GM19328 (cell line): ENCODE measurements around the gene ZNF446.
"Not testable (repeated sequence)": the region's sequence is repeated elsewhere in the genome, so short reads cannot be mapped to it uniquely, and the experiment has no call there.

Source experiments
- ATAC-seq: cut with Tn5 transposase; IDR thresholded peaks from one replicate; pipeline ENCODE4 v1.9.1; 2021; ENCODE audit warnings: mild to moderate bottlenecking, moderate library complexity; ENCODE audit not compliant: unreplicated experiment

ZNF446 gene

DNA sequence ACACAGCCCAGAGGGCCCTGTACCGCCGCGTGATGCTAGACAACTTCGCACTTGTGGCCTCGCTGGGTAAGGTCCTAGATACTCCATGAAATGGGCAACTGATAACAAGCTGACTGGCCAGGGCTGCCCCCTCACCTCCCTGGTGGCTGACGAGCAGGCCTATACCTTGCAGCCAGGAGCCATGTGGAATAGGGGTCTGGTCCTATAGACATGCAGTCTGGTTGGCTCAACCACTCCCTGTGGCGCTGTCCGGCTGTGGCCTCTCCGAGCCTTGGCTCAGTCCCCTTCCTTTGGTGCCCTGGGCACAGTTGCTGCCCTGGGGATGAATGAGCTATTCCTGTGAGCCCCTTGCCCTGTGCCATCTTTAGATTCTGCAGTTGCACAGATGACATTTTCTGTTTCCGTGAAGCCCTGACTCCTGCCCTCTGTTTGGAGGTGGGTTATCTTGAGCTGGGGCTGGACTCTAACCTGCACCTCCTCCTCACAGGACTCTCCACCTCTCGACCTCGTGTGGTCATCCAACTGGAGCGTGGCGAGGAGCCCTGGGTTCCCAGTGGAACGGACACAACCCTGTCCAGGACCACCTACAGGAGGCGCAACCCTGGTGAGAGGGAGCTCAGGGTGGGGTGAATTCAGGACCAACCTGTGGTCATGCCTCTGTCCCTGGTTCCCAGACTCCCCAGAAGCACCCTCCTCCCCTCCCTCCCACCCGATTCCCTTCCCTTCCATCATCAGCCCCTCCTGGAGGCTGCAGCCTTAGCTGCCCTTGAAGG, 6.7 kb upstream of the ZNF446 start:
- ATAC-seq: no peak

DNA sequence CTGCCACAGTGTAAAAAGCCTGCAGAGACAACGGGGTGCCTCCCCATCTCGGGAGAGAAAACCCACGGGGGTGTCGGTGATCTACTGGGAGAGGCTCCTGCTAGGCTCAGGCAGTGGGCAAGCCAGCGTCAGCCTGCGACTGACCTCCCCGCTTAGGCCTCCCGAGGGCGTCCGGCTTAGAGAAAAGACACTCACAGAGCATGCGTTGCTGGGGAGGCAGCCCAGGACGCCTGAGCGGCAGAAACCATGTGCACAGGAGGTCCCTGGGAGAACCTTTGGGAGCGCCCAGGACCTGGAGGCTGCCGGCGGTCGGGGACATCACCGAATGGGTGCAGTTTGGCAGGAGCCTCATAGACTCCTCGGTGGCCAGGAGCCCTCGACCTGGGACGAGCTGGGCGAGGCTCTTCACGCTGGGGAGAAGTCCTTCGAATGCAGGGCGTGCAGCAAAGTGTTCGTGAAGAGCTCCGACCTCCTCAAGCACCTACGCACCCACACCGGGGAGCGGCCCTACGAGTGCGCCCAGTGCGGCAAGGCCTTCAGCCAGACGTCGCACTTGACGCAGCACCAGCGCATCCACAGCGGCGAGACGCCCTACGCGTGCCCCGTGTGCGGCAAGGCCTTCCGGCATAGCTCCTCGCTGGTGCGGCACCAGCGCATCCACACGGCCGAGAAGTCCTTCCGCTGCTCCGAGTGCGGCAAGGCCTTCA, 5.2 kb upstream of the ZNF446 start:
- not testable (repeated sequence) for ATAC-seq

DNA sequence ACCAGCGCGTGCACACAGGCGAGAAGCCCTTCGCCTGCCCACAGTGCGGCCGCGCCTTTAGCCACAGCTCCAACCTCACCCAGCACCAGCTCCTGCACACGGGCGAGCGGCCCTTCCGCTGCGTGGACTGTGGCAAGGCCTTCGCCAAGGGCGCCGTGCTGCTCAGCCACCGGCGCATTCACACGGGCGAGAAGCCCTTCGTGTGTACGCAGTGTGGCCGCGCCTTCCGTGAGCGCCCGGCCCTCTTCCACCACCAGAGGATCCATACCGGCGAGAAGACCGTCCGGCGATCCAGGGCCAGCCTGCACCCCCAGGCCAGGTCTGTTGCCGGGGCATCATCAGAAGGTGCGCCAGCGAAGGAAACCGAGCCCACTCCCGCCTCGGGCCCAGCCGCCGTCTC, 4.4 kb upstream of the ZNF446 start:
- ATAC-seq: no peak

DNA sequence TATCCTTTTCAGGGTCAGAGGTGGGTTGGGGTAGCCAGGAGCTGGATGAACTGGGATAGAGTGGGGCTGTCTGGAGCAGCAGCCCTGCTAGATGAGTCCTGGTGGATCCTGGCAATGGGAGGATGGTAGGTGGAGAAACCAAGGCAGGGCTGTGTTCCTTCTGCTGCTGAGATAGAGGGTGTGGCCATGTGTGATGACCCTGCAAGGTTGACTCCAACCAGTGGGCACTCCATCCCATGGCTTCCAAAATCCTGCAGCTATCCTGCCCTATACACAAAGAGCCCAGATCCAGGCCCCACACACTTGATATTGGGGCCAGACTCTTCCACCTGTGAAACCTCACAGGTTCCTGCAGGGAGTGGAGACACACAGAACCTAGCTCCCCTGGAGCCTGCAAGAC, 2.4 kb upstream of the ZNF446 start:
- ATAC-seq: no peak

DNA sequence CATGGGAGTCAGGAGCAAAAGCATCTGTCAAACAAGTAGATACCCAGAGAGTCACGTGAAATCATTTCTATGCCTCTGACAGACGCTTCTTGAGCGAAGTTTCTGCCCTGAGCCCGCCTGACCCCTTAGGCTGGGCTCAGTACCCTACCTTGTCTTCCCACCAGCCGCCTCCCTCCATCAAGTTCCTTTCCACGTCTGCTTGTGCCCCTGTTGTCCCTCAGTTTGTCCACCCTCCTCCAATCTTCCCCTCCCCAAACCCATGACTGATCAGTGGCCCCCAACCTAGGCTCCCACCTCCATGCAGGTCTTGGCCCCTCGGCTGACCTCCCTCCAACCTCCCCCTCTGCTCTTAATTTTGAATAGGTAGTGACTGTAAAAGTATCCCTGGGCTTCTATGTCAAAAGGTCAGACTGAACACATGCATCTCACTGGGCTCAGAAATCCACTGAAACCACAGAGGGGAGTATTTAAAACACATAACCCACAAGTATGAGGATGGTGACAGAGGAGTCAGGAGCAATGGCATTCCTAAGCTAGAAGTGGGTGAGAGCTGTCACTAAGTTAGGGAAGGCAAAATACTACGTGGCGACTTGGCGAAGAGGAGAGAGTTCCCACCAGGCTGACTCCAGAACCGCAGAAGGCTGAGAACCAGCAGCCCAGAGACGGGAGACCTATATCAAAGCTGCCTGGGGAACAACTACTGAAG, 1.7 kb upstream of the ZNF446 start:
- ATAC-seq: no peak

DNA sequence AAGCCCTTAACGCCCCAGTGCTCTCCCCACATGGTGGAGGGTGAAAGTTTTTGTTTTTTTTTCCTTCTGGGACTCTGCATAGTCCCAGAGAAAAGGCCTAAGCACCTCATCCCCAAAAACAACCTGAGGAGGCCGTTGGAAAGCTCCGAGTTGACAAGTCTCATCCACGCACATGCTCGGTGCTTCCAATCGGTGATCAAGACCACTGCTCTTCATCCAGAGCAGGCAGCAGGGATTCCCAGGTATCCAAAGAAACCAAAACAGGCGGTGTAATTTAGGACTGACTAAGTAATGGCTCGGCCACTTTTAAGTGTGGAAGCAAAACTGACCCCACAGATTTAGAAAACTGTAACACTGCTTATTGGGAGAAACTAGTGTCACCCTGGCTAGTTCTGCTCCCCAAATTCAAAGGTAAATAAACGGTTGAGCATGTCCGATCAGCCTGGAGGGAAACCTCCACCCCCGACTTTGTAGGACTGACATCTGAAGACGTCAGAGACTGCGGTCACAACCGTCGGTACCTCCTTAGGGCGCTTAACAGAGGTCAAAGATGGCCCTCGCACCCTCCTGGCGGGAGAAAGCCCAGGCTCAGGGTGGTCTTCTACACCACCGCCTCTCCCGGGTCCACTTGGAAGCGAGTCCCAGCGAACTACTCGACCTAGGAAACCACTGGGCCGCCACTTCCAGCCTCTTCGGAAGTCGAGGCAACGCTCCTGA, 997 bp upstream of the ZNF446 start:
- no peak for ATAC-seq

DNA sequence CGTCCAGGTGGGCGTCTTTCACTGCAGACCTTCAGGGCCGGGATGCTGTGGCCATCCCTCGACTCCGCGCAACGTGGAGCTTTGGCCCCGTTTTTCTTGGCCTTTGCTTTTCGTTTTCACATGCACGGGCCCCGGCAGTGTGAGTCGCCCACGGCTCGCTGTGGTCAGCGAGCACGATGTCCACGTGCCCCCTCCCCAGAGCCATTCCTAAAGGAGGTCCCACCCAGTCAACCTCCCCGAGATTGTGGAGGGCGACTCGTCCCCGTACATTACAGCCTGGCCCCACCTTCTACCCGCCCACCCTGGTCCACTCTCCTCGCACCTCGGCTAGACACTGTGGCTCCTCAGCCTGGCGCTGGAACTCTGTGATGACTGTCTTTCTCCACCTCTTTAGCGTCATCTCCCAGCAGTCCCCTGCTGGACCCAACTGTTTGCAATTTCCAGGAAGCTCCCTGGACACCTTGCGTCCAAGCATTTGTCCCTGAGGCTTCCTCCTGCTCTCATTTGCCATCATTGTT, 405 bp downstream of the ZNF446 start:
- ATAC-seq: no peak

DNA sequence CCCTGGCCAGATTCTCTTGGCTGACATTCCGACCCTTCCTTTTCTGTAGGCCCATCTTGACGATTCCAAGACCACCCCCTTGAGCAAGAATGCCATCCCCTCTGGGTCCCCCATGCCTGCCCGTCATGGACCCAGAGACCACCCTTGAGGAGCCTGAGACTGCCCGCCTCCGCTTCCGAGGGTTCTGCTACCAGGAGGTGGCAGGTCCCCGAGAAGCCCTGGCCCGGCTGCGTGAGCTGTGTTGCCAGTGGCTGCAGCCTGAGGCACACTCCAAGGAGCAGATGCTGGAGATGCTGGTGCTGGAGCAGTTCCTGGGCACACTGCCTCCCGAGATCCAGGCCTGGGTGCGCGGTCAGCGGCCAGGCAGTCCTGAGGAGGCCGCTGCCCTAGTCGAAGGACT, 978 bp downstream of the ZNF446 start:
- ATAC-seq: no peak

DNA sequence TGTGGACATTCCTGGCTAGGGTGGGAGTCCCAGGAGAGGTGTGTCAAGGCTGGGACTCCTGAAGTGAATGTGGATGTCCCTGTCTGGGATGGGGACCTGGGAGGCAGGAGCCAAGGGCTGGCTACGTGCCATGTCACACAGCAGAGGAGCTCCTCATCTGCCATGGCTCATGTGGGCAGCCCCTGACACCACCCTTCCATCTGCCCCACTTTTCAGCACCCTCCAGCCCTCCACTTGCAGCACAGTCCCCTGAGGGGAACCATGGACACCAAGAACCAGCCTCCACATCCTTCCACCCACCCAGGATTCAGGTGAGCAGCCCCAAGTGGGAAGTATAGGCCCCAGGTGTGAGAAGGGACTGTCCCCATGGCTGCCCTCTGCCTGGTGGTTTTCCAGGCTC, 1.7 kb downstream of the ZNF446 start:
- ATAC-seq: no peak

DNA sequence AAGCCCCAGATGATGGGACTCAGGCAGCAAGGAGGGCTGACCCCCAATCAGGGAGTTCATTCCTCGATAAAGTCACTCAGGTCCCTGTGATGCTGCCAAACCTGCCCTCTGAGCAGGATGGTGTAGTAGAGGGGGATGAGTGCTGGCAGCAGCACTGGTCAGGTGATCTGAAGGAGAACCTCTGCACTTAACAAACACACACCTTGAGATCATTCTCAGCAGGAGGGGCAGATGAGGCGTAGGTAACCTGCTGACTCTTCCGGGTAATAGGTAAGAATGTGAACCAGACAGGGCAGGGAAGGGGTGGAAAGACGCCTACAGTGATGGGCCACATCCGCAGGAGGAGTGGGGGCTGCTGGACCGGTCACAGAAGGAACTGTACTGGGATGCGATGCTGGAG, 3.2 kb downstream of the ZNF446 start:
- no peak for ATAC-seq

DNA sequence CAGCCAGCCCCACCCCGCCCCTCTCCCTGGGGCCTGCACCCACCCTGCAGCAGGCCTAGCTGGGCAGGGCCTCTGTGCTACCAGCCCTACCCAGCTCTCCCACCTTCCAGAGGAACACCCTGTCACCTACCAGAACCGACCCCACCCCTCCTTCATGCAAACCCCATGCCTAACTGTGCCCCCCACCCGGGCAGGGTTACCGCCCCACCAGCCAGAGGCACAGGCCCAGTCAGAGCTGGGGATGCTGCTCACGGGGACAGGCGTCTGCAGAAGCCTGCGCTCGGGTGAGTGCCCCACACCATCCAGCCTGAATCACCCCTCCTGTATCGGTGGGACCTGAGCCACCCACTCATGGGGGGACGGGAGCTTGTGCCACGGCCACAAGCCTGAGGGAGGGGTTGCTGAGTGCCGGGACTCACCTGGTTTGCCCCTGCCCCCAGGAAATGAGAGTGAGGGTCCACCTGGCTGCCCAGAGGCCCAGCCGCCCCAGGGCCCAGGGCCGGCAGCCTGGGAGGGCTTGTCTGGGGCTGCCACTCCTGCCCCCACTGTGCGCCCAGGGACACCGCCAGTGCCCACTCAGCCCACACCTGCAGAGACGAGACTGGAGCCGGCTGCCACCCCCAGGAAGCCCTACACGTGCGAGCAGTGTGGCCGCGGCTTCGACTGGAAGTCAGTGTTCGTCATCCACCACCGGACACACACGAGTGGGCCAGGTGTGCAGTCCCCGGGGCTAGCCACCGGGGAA, 3.8 kb downstream of the ZNF446 start:
- ATAC-seq: no peak

DNA sequence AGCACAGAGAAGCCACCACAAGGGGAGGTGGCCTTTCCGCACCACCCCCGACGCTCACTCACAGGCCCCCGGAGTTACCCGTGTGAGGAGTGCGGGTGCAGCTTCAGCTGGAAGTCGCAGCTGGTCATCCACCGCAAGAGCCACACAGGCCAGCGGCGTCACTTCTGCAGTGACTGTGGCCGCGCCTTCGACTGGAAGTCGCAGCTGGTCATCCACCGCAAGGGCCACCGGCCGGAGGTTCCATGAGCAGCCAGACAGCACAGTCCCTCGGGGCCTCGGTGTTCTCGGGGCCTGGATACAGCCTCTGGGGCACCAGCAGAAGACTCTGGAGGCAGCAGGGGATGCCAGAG, 4.3 kb downstream of the ZNF446 start:
- no peak for ATAC-seq

DNA sequence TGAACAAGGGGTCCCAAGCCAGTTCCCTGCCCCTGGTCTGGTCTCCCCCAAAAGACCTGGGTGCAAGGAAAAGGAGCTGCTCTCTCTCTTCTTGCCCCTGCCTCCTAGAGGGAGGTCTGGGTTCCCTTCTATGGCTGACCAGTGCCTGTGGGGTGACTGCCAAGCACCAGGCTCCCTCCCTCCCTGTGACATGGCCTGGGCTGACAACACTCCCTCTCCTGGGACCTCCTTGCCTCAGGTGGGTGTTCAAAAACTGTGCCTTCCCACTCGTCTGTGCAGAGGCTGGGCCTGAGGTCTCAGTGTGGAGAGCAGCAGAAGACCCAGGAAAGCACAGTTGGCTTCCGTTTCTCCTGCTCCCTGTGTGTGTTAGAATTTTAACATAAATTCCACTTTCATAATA, 4.7 kb downstream of the ZNF446 start:
- no peak for ATAC-seq

DNA sequence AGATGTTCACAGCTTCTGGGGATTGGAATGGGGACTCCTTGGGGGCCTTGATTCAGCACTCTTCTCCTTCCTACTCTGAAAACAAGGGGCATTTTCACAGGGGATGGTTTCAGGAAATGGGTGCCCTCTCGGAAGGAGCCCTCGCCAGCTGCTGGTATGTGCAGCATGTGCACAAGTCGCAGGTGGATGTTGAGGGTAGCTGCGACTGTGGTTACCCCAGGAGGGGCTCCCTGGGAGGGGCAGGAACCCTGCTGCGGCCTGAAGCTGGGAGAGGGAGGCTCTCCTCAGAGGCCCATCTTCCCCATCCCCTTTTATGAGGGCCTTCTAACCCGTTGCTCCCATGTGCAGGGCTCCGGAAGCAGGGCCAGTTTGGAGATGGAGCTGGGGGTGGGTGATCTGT, 6.2 kb downstream of the ZNF446 start:
- ATAC-seq: no peak

DNA sequence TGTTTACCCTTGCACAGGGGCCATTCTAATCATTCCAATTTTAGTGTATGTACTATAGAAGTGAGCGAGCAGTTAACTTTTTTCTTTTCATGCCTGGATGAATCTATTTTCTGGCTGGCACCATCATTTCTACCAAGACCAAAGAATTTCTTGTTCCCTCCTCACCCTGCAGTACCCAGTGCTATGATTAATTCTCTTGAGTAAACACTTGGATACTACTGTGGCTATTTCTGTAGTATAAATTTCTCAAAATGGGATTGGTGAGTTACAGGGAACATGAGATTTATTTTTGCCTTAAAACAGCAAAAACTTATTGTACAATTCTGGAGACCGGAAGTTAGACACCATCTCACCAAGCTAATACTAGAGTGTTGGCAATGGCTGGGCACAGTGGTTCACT, 7.6 kb downstream of the ZNF446 start:
- no peak for ATAC-seq

DNA sequence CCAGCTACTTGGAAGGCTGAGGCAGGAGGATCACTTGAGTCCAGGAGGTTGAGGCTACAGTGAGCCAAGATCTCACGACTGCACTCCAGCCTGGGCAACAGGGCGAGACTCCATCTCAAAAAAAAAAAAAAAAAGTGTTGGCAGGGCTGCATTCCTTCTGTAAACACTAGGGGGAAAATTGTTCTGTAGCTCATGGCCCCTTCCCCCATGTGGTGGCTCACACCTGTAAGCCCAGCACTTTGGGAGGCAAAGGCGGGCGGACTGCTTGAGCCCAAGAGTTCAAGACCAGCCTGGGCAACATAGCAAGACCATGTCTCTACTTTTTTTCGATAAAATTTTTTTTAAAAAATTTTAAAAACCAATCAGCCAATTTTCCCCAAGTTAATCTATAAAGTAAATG, 8.2 kb downstream of the ZNF446 start:
- ATAC-seq: not testable (repeated sequence)

DNA sequence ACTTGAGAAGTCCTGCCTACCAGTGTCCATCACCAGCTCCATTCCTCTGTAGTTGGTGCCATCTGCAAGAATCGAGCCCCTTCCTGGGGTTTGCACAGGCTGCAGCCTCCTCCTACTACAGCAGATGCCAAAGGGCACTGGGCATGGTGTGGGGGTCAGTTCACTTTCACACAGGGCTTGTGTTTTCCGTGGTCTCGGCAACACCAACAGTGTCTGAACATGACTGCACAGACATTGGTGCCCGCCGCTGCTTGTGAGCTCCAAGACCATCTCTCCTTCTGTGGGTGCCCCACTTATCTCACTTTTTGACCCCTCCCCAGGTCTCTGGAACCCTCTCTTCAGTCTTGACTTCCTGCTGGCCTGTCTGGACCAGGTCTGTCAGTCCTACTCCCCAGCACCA, 15.2 kb downstream of the ZNF446 start:
- ATAC-seq: no peak

DNA sequence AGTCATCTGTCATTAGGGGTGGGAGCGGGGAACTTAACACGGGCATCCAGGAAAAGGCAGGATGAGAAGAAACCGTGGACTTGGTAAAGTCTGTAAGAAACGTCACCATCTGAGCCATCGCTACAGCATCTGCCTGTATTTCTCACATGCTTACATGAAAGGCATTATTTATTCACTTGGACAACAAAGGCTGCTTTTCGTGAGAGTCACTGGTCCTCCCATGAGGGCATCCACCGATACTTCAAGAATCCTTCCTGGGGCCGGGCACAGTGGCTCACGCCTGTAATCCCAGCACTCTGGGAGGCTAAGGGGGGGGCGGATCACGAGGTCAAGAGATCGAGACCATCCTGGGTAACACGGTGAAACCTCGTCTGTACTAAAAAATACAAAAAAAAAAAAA, 16.1 kb downstream of the ZNF446 start:
- ATAC-seq: no peak

DNA sequence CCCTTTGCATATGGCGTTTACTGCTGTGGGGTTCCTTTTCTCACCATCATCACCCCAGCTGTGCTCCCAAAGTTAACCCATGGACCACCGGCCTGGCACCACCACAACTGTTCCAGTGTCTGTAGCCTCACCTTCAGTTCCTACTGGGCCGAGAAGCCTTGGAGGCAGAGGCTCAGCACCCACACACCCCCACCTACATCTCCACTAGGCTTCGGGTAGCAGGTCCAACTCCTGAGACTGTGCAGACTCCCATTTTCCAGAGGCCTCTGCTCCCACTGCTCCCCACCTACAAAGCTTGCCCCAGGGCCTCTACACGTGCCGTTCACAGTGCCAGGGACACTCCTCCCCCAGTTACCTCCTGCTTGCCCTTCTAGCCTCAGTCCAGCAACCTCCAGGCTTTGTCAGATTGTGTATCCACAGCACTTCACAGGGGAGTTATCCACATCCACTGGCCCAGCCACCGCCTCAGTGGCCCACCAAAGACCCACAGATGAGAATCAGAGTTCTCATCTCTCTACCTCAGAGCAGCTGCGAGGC, 21.6 kb downstream of the ZNF446 start:
- ATAC-seq: no peak

DNA sequence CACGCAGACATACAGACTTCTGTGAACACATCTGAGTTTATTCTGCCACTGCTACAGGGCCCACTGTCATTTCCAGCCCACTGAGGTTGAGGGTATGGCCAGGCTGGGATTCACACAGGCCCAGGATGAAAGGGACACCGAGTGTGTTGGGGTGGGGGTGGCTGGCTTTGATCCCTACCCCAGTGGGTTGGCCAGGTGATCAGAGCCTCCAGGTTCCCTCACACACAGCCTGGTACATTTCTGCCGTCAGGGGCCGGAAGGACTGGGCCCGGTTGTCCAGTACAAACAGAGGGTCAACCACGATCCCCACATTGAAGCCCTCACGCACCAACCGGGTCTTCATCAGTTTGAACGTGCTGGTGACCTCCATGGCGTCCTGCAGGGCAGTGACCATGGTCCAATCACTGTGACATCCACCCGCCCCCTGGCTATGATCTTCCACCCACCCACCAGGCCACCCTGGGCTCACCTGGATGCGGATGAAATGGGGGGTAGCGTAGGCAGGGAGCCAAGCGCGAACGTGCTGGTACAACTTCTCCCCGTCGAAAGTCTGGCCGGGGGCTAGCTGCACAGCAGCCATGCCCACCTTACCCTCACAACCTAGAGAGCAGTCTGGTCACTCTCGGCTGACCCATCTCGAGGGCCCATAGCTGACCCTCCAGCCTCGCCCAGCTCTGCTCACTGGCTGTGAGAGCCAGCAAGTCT, 22.3 kb downstream of the ZNF446 start:
- no peak for ATAC-seq
